Lower lobe of right lung (tissue), 2 donors: Measurements from ENCODE around the gene TAS2R7. TPM values are rescaled to one million over a fixed set of nuclear protein-coding genes. Genes with fewer than 3 reads are reported as not detected.

Experiments used
- ATAC-seq, 2 donors: fragments of 200-7000 bp; cut with Tn5 transposase; one replicate each; pipeline ENCODE4 v1.9.1; 2020 to 2022; ENCODE audit warnings: mild to moderate bottlenecking in 2 of 2, moderate library complexity in 2 of 2
- DNase-seq: peaks from one replicate; pipeline ENCODE4 v3.0.0-alpha.2; 2020
- H3K27ac ChIP-seq: fragments of 200-600 bp; one replicate; pipeline ENCODE4 v1.8.0; 2022
- H3K27me3 ChIP-seq: fragments of 200-600 bp; one replicate; pipeline ENCODE4 v1.8.0; 2022; ENCODE audit warnings: low read depth
- H3K36me3 ChIP-seq: fragments of 200-600 bp; one replicate; pipeline ENCODE4 v1.8.0; 2022; ENCODE audit warnings: mild to moderate bottlenecking
- H3K4me1 ChIP-seq: fragments of 200-600 bp; one replicate; pipeline ENCODE4 v1.8.0; 2022
- H3K4me3 ChIP-seq: fragments of 200-600 bp; one replicate; pipeline ENCODE4 v1.8.0; 2022; ENCODE audit warnings: mild to moderate bottlenecking
- H3K9me3 ChIP-seq: fragments of 200-600 bp; one replicate; pipeline ENCODE4 v1.8.0; 2022
- intact Hi-C: fragments of 100-400 bp; cut with DNase I; formaldehyde crosslinking; loops from one replicate; pipeline ENCODE4 v1.11.0; 2022
- long read RNA-seq: library from polyadenylated mRNA; unstranded; transcript quantifications from one replicate; pipeline ENCODE4 v2.0.0, GENCODE V29; 2021
- total RNA-seq: library from RNA; stranded (reverse); fragmentation: NEBNext Ultra II Directional; extraction: Animal tissue kit (Norgen Biotek cat#: 25700); gene quantifications from one replicate; pipeline ENCODE4 v1.2.1, GENCODE V29; 2021
- TF ChIP-seq, protein P1 (sequence below): fragments of 200-600 bp; IDR thresholded peaks from one replicate; pipeline ENCODE4 v1.8.0; 2022; ENCODE audit warnings: antibody characterized with exemption, mild to moderate bottlenecking
- donor health status: DM: no; HTN: yes; CAD: no; lungs with severe emphysema.

The TAS2R7 gene, protein sequence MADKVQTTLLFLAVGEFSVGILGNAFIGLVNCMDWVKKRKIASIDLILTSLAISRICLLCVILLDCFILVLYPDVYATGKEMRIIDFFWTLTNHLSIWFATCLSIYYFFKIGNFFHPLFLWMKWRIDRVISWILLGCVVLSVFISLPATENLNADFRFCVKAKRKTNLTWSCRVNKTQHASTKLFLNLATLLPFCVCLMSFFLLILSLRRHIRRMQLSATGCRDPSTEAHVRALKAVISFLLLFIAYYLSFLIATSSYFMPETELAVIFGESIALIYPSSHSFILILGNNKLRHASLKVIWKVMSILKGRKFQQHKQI
- total RNA-seq: not detected
- long read RNA-seq: 0 reads

DNA sequence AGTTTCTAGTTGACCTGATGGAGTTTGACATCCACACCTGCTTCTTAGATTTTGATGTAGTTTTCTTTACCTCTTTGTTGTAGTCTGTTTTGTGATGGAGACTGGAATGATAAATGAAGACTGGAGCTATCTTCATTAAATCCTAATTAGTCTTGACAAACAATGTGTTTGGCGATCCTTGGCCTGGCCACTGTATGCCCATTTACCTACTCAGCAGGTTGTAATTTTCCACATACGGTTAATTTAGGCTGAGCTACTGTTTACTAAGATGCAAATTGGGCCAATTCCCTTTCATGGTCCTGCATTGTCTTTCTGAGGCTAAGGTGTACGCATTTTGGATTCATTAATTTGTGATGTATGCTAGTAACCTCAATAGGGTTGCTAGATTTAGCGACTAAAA is at the start of gene TAS2R7:
TAS2R7 (minus strand) TSS at position 41 of the 400 bp plus-strand sequence. CDS start 57 bp downstream, outside the sequence.
- TF ChIP-seq, protein P1, sequence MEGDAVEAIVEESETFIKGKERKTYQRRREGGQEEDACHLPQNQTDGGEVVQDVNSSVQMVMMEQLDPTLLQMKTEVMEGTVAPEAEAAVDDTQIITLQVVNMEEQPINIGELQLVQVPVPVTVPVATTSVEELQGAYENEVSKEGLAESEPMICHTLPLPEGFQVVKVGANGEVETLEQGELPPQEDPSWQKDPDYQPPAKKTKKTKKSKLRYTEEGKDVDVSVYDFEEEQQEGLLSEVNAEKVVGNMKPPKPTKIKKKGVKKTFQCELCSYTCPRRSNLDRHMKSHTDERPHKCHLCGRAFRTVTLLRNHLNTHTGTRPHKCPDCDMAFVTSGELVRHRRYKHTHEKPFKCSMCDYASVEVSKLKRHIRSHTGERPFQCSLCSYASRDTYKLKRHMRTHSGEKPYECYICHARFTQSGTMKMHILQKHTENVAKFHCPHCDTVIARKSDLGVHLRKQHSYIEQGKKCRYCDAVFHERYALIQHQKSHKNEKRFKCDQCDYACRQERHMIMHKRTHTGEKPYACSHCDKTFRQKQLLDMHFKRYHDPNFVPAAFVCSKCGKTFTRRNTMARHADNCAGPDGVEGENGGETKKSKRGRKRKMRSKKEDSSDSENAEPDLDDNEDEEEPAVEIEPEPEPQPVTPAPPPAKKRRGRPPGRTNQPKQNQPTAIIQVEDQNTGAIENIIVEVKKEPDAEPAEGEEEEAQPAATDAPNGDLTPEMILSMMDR: no peak

DNA sequence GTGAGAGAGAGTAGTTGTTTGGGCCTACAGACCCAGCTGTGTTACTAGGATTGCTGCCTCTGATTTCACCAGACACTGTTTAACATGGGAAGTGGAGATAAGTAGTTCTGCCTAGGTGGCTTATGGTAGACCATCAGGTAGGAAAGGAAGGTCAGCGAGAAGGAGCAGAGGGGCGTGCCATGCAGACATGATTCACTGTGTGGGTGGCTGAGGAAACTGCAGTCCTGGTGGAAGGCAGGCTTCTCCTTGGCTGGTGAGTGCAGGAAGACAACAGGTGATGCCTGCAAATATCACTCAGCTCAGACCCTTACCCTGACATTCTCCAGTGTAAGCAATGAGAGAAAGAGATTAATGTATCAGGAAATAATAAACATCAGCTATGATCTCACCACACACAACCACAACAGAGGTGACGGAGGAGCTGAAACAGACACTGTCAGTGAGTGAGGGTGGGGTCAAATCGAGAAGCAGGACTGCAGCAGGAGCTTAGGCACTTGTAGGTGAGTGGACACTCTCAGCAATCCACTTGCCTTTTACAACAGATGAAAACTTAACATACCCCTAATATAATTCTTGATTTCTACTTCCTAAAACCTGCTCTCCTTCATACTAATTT is 48.9 kb upstream of the TAS2R7 start:
- TF ChIP-seq, protein P1: no peak
- intact Hi-C loops: no loop called here
- H3K27ac ChIP-seq: no peak overlapping the region

More for the DNA sequence above, at the start of gene TAS2R7:
- no peak for ATAC-seq
- no peak within 1 kb of the TSS for H3K4me3 ChIP-seq
- DNase-seq: no peak
- H3K27ac ChIP-seq: no peak within 1 kb of the TSS
- intact Hi-C loops: no loop called here
- no peaks in the 10 kb centered on the region for H3K36me3 ChIP-seq
- H3K9me3 ChIP-seq: no peaks in the 10 kb centered on the region
- no peaks in the 10 kb centered on the region for H3K4me1 ChIP-seq
- no peaks in the 10 kb centered on the region for H3K27me3 ChIP-seq

DNA sequence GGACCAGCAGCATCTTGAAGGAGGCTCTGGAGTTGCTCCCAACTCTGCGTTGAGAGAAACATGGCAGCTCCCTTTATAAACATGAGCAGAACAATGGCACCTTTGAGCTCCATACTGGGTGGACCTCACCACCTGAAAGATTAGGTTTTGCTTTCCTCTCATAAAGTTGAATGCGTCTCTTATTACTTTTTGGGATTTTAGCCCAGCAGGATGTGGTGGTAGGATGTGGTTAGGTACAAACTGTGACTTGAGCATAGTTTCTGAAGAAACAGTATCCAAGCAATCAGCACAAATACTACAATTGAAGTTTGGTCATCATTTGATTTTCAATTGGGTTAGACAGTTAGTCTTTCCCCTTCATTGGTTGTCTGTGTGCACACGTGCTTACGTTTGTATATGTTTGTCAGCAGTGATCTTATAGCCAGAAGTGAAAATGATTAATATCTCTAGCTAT is 47.0 kb upstream of the TAS2R7 start, which contains the start of gene PRR4:
PRR4 (minus strand) TSS at position 51 of the 454 bp plus-strand sequence; CDS start at position 13, 38 bp downstream.
- intact Hi-C loops: no loop called here
- ATAC-seq: no peak
- no peaks in the 10 kb centered on the region for H3K36me3 ChIP-seq

More for the DNA sequence above, 48.9 kb upstream of the TAS2R7 start:
- no peaks in the 10 kb centered on the region for H3K36me3 ChIP-seq
- H3K4me1 ChIP-seq: no peaks in the 10 kb centered on the region
- H3K4me3 ChIP-seq: no peak overlapping the region
- H3K9me3 ChIP-seq: peaks cover 6% of the 10 kb centered on the region
- DNase-seq: no peak
- no peaks in the 10 kb centered on the region for H3K27me3 ChIP-seq
- no peak for ATAC-seq

DNA sequence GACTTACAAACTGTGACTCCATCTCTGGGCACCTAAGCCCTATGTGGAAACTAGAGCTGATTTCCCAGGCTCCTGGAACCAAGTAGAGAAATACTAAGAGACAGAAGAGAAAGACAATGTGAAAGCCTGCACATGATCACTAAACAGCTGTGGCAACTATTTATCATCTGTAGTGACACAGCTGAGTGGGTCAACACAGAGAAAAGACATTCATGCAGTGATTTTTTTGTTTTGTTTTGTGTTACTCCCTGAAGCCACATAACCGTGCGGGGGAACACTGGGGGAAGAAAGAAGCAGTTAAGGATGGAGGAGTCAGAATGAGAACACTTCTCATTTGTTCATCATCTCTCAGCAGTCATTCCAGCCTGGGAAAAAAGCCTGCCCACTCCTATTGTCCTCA is 45.3 kb upstream of the TAS2R7 start:
- Histone ChIP-seq H3K9me3 (no peaks in the 10 kb centered on the region), H3K36me3 (no peaks in the 10 kb centered on the region), H3K4me1 (no peaks in the 10 kb centered on the region), H3K27me3 (no peaks in the 10 kb centered on the region), H3K4me3 (no peak overlapping the region), H3K27ac (no peak overlapping the region)
- TF ChIP-seq, protein P1: no peak
- ATAC-seq: no peak
- DNase-seq: no peak
- intact Hi-C loops: no loop called here

More for the DNA sequence above, 47.0 kb upstream of the TAS2R7 start, which contains the start of gene PRR4:
- no peaks in the 10 kb centered on the region for H3K27me3 ChIP-seq
- H3K4me3 ChIP-seq: no peak within 1 kb of the TSS
- no peaks in the 10 kb centered on the region for H3K9me3 ChIP-seq
- H3K4me1 ChIP-seq: no peaks in the 10 kb centered on the region
- TF ChIP-seq, protein P1: no peak
- no peak for DNase-seq
- H3K27ac ChIP-seq: no peak within 1 kb of the TSS

DNA sequence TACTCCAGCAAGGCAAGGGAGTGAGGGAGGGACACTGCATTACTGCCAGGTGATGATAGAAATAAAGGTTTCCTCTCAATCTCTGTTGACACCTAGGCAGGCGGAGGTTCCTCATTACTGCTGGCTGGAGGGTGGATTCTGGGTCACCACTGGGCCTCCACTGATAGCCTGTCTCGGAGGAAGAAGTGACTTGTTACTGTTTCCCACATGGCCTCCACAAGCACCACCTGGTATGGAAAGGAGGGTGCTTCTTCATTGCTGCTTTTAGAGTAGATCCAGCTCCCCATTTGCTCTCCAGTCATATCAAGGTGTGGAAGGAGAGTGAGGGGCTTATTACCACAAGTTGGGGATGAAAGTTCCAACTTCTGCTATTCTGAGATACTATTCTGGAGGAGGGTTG is 40.4 kb upstream of the TAS2R7 start:
- H3K27me3 ChIP-seq: no peaks in the 10 kb centered on the region
- no peaks in the 10 kb centered on the region for H3K4me1 ChIP-seq
- DNase-seq: no peak
- H3K27ac ChIP-seq: no peak overlapping the region
- H3K36me3 ChIP-seq: no peaks in the 10 kb centered on the region
- no peaks in the 10 kb centered on the region for H3K9me3 ChIP-seq
- no peak for ATAC-seq
- H3K4me3 ChIP-seq: no peak overlapping the region
- TF ChIP-seq, protein P1: no peak
- intact Hi-C loops: no loop called here
